VCaP (cell line): ENCODE data around the gene LAMA3.

Source experiments
- H3K27ac ChIP-seq: fragments of 450-650 bp; 2 replicates; pipeline ENCODE4 v1.5.1; 2017
- TF ChIP-seq, protein P1 (sequence below): fragments of 450-650 bp; conservative IDR thresholded peaks from 2 replicates; pipeline ENCODE4 v1.5.1; 2017; ENCODE audit warnings: mild to moderate bottlenecking, moderate library complexity

LAMA3 gene

DNA sequence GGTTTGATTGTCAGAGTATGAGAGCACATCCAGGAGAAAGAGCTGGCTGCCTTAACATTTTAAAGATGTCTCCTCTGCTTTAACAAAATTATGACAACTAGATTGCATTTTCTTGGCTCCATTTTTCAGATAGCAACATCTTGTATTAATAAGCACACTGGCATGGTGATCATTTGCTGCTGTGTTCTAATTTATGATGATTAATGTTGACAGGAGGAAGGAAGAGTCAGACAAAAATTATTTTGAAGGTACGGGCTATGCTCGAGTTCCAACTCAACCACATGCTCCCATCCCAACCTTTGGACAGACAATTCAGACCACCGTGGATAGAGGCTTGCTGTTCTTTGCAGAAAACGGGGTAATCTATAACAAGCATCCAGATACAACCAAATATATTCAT lies 227.1 kb downstream of the LAMA3 start:
- TF ChIP-seq, protein P1, sequence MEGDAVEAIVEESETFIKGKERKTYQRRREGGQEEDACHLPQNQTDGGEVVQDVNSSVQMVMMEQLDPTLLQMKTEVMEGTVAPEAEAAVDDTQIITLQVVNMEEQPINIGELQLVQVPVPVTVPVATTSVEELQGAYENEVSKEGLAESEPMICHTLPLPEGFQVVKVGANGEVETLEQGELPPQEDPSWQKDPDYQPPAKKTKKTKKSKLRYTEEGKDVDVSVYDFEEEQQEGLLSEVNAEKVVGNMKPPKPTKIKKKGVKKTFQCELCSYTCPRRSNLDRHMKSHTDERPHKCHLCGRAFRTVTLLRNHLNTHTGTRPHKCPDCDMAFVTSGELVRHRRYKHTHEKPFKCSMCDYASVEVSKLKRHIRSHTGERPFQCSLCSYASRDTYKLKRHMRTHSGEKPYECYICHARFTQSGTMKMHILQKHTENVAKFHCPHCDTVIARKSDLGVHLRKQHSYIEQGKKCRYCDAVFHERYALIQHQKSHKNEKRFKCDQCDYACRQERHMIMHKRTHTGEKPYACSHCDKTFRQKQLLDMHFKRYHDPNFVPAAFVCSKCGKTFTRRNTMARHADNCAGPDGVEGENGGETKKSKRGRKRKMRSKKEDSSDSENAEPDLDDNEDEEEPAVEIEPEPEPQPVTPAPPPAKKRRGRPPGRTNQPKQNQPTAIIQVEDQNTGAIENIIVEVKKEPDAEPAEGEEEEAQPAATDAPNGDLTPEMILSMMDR: no peak
- no peak overlapping the region for H3K27ac ChIP-seq

DNA sequence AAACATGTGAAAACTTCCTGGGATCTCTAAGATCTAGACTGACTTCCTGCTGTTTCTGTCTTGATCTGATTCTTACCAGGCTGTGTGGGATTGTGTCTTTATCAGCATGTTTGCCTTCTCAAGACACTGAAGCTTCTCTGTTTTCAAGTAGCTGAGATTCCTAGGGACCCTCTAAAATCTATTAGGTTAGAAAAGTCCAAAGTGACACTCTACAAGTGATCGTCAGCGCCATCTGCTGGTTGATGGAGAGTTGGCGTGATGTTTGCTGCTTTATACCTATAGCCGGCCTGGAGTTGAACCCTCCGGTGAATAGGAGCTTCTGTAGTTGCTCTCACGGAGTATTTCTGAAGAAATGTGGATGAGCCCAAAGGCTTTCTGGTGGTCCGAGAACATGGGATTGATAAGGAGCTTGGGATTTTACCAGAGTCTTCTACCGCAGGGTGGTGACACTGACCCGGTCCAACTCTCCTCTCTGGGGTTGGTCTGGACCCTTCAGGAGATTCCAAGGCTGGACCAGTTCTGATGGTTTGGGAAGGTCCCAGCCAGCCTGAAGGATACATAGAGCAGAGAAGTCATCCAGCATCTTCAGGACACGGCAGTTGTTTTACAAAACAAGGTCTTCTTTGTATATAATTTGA lies 229.3 kb downstream of the LAMA3 start:
- H3K27ac ChIP-seq: no peak overlapping the region
- TF ChIP-seq, protein P1: peak; percentile 87

DNA sequence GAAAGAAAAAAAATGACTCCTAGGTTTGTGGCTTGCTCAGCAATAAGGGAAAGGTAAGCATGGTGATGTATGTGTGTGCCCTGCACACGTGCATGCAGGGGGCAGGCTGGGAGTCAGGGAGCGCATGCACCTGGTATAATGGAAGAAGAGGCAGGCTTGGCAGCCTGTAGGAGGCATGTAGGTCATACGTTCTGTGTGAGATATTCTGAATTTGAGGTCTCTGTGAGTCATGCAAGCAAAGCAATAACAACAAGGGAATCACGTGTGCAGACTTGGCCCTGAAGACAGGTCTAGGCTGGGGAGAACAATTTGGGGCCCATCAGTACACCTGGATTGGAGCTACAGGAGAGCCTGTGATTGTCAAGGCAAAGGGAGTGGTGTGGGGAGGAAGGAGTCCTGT lies 230.8 kb downstream of the LAMA3 start:
- H3K27ac ChIP-seq: no peak overlapping the region
- TF ChIP-seq, protein P1: no peak

DNA sequence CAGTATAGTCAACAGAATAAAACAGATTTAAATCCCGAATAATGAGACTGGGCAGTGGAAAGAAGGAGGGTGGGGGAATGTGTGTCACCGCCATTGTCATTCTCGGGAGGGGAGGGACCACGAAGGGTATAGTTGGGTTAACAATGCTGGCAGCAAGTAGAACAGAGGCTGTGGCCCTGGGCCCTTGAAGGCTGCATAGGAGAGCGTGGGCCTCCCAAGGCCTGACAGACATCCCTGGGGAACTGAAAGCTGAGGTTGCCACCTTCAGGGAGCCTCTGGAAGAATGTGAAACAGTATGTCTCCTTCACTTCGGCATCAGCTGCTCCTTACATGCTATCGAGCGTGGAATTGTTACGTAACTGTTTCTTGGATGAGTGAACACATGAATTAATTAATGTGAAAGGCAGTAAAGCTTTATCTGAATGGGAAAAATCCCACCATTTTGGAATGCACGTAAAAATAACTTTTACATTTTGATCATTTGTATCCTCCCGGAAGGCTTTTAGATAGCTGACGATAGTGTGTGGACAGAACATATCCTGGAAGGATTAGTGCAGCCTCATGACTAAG lies 232.5 kb downstream of the LAMA3 start:
- no peak overlapping the region for H3K27ac ChIP-seq
- TF ChIP-seq, protein P1: no peak

DNA sequence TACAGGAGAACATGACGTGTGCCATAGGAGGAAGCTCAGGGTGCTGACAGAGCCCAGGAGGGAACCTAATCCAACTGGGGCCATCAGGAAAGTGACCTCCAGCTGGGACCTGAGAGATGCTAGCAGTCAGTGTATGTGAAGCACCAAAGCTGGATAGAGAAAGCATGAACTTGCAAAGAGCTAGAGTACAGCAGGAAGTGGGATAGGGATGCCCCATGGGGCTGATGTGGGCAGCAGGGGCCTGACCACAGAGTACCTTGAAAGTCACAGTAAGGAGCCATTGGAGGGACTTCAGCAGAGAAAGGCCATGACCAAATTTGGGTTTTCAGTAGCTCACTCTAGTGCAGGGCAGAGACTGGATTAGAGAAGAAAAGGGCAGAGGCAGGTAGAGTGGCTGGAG lies 233.7 kb downstream of the LAMA3 start:
- TF ChIP-seq, protein P1: no peak
- H3K27ac ChIP-seq: no peak overlapping the region

DNA sequence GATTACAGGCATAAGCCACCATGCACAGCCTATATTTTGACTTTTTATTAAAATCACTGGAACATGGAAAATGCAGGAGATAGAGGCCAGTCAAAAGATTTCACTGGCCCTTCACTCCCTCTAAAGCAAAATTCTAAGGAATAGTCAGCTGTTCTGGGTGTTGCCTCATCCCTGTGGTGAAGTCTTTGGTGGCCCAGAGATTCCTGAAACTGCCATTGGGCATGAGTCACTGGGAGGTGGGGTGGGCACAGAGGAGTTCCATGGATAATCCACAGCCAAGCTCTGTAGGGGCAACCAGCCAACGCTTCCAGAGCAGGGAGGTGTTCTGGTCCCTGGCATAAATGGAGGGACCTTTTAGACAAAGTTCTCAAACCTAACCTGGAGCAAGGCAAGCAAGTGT lies 235.6 kb downstream of the LAMA3 start:
- TF ChIP-seq, protein P1: no peak
- H3K27ac ChIP-seq: no peak overlapping the region

DNA sequence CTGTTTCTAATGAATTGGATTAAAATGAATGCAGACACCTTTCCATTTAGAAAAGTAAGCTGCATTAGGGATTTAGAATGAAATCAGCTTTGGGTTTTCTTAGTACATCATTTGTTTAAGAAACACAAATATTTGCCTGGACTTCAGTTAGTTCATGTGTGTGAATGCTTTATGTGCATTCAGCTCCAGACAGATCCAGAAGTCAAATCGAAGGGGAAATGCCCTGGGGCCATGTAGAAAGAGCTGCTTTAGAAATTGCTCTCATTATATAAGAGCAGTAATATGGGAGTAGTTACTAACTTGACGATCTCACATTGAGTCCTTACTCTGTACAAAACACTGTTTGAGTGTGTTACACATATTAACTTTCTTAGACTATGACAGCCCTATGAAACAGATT lies 237.3 kb downstream of the LAMA3 start:
- TF ChIP-seq, protein P1: no peak
- peak overlapping the region; percentile 44 for H3K27ac ChIP-seq
